H1 (cell line): ENCODE data around the gene KCNK3. TPM values are rescaled to one million over a fixed set of nuclear protein-coding genes. Genes with fewer than 3 reads are reported as not detected.

Experiments used
- CTCF ChIA-PET: fragments of 300-600 bp; sonication (Branson Sonifier 250); formaldehyde crosslinking; loops from one replicate; lab custom pipeline; 2021; ENCODE audit not compliant: partially characterized antibody; lab: Charles Lee
- POLR2A ChIA-PET: fragments of 300-600 bp; sonication (Branson Sonifier 250); formaldehyde crosslinking; loops from one replicate; lab custom pipeline; 2021; ENCODE audit warnings: inconsistent platforms; ENCODE audit not compliant: partially characterized antibody; lab: Charles Lee
- DNase-seq, 2 experiments: peaks; one replicate each; pipeline versions ENCODE4 v3.0.0 to v3.0.0-alpha.2; 2010 to 2022; ENCODE audit warnings: low spot score in 2 of 2, low read depth in 1 of 2, mixed read lengths in 1 of 2
- FAIRE-seq: peaks from 2 replicates; lab custom pipeline; 2011; peaks lifted over from hg19 to GRCh38; lab: Jason Lieb, UNC
- H2AFZ ChIP-seq: 2 replicates; pipeline ENCODE4 v1.8.1; 2012; ENCODE audit warnings: low read length, inconsistent platforms
- H2AK5ac ChIP-seq: 2 replicates; pipeline ENCODE4 v1.6.1; 2013; ENCODE audit warnings: low read depth, low read length
- H2BK120ac ChIP-seq: replicated peaks from 2 replicates; pipeline ENCODE3; 2013; ENCODE audit warnings: low read depth, low read length, inconsistent platforms
- H2BK12ac ChIP-seq: 2 replicates; pipeline ENCODE4 v1.6.1; 2013; ENCODE audit warnings: low read depth, low read length
- H2BK15ac ChIP-seq: 2 replicates; pipeline ENCODE4 v1.6.1; 2013; ENCODE audit warnings: low read length
- H2BK20ac ChIP-seq: 2 replicates; pipeline ENCODE4 v1.6.1; 2013; ENCODE audit warnings: low read length
- H2BK5ac ChIP-seq: 2 replicates; pipeline ENCODE4 v1.6.1; 2013; ENCODE audit warnings: low read depth, low read length
- H3K14ac ChIP-seq: 2 replicates; pipeline ENCODE4 v1.6.1; 2013; ENCODE audit warnings: inconsistent platforms; ENCODE audit not compliant: insufficient read length
- H3K18ac ChIP-seq: 2 replicates; pipeline ENCODE4 v1.6.1; 2013; ENCODE audit warnings: low read length; ENCODE audit errors: extremely low read depth
- H3K23ac ChIP-seq: 2 replicates; pipeline ENCODE4 v1.6.1; 2013; ENCODE audit warnings: inconsistent platforms; ENCODE audit not compliant: insufficient read length
- H3K23me2 ChIP-seq: 2 replicates; pipeline ENCODE4 v1.6.1; 2013; ENCODE audit warnings: low read depth, low read length
- H3K27ac ChIP-seq: 2 replicates; pipeline ENCODE4 v1.6.1; 2011; ENCODE audit warnings: low read depth, low read length, inconsistent platforms
- H3K27me3 ChIP-seq, 4 experiments: replicated peaks in 1 of 4; 1 replicate in 1 of 4; 2 replicates in 3 of 4; pipeline versions ENCODE4 v1.6.1 to v1.8.1; 2011 to 2013; ENCODE audit warnings: low read length in 3 of 4, mild to moderate bottlenecking in 3 of 4, inconsistent platforms in 2 of 4, mixed read lengths in 2 of 4, moderate library complexity in 1 of 4; ENCODE audit not compliant: control insufficient read depth in 3 of 4, insufficient read depth in 3 of 4; ENCODE audit errors: extremely low read depth in 1 of 4
- H3K36me3 ChIP-seq, 4 experiments: 2 replicates each; pipeline versions ENCODE4 v1.6.1 to v1.8.1; 2011 to 2013; ENCODE audit warnings: mild to moderate bottlenecking in 4 of 4, low read length in 3 of 4, moderate library complexity in 2 of 4, control low read depth in 1 of 4, inconsistent platforms in 1 of 4; ENCODE audit not compliant: insufficient read depth in 4 of 4, control insufficient read depth in 2 of 4
- H3K4ac ChIP-seq: replicated peaks from 2 replicates; pipeline ENCODE3; 2013; ENCODE audit warnings: low read length, low read depth, mixed read lengths, inconsistent platforms; ENCODE audit not compliant: insufficient read length
- H3K4me1 ChIP-seq, 4 experiments: replicated peaks in 1 of 4; 1 replicate in 1 of 4; 2 replicates in 3 of 4; pipeline versions ENCODE4 v1.6.1 to v1.8.1; 2011 to 2013; ENCODE audit warnings: low read length in 3 of 4, inconsistent platforms in 2 of 4, mixed read lengths in 1 of 4; ENCODE audit not compliant: insufficient read depth in 4 of 4, control insufficient read depth in 3 of 4
- H3K4me2 ChIP-seq, 2 experiments: 2 replicates each; pipeline versions ENCODE4 v1.6.1 to v1.8.1; 2011 to 2013; ENCODE audit warnings: low read depth in 2 of 2, low read length in 2 of 2, control low read depth in 1 of 2, inconsistent platforms in 1 of 2, mild to moderate bottlenecking in 1 of 2; ENCODE audit not compliant: insufficient read depth in 1 of 2
- H3K4me3 ChIP-seq, 4 experiments: fragments of 200-600, 300-600 bp in 1 of 4; sonication (generic), shearing (Covaris generic), sonication (Bioruptor Twin) in 1 of 4; 2 replicates each; pipeline versions ENCODE4 v1.5.1 to v1.8.1; 2011 to 2016; ENCODE audit warnings: low read length in 4 of 4, low read depth in 3 of 4, control low read depth in 2 of 4, inconsistent platforms in 2 of 4, mild to moderate bottlenecking in 2 of 4, mixed read lengths in 1 of 4, moderate library complexity in 1 of 4; ENCODE audit not compliant: insufficient read depth in 2 of 4; ENCODE audit errors: extremely low read depth in 1 of 4
- H3K56ac ChIP-seq: replicated peaks from 2 replicates; pipeline ENCODE3; 2013; ENCODE audit warnings: low read depth, mild to moderate bottlenecking, mixed read lengths, low read length, inconsistent platforms; ENCODE audit not compliant: insufficient read length
- H3K79me1 ChIP-seq: 2 replicates; pipeline ENCODE4 v1.6.1; 2013; ENCODE audit warnings: low read depth, low read length, control low read depth
- H3K79me2 ChIP-seq, 2 experiments: 2 replicates each; pipeline versions ENCODE4 v1.6.1 to v1.8.1; 2012 to 2013; ENCODE audit warnings: low read length in 2 of 2, mild to moderate bottlenecking in 2 of 2, inconsistent platforms in 1 of 2; ENCODE audit not compliant: insufficient read depth in 2 of 2, control insufficient read depth in 1 of 2
- H3K9ac ChIP-seq, 4 experiments: replicated peaks in 1 of 4; 1 replicate in 1 of 4; 2 replicates in 3 of 4; pipeline versions ENCODE4 v1.6.1 to v1.8.1; 2011 to 2013; ENCODE audit warnings: low read depth in 3 of 4, low read length in 3 of 4, control low read depth in 2 of 4, mild to moderate bottlenecking in 2 of 4, moderate library complexity in 2 of 4, inconsistent platforms in 1 of 4; ENCODE audit errors: extremely low read depth in 1 of 4
- H3K9me3 ChIP-seq, 2 experiments: 2 replicates each; pipeline versions ENCODE4 v1.6.1 to v1.8.1; 2012 to 2013; ENCODE audit warnings: mild to moderate bottlenecking in 2 of 2, moderate library complexity in 2 of 2, control low read depth in 1 of 2, inconsistent platforms in 1 of 2, low read depth in 1 of 2, low read length in 1 of 2, mixed read lengths in 1 of 2; ENCODE audit not compliant: insufficient read depth in 2 of 2
- H4K20me1 ChIP-seq, 2 experiments: replicated peaks in 1 of 2; 2 replicates each; pipeline versions ENCODE3 to v1.8.1; 2011 to 2013; ENCODE audit warnings: inconsistent platforms in 2 of 2, low read length in 2 of 2, mild to moderate bottlenecking in 1 of 2; ENCODE audit not compliant: insufficient read depth in 2 of 2, control insufficient read depth in 1 of 2
- H4K5ac ChIP-seq: 2 replicates; pipeline ENCODE4 v1.6.1; 2013; ENCODE audit warnings: low read length, low read depth, mixed read lengths, inconsistent platforms; ENCODE audit not compliant: insufficient read length
- H4K8ac ChIP-seq: 2 replicates; pipeline ENCODE4 v1.8.0; 2013; ENCODE audit warnings: mild to moderate bottlenecking, moderate library complexity, low read length, inconsistent platforms; ENCODE audit not compliant: insufficient read depth; ENCODE audit errors: extremely low read depth
- H4K91ac ChIP-seq: replicated peaks from 2 replicates; pipeline ENCODE3; 2013; ENCODE audit warnings: low read length, mixed read lengths, inconsistent platforms; ENCODE audit not compliant: insufficient read length
- BRCA1 ChIP-seq: IDR thresholded peaks from 2 replicates; pipeline ENCODE4 v1.6.1; 2012; ENCODE audit warnings: low read depth, low read length, improper control_type of control experiment
- CBX8 ChIP-seq: fragments of 300-800, 300-1000 bp; sonication (generic); IDR thresholded peaks from 2 replicates; pipeline ENCODE4 v1.7.1; 2016; ENCODE audit warnings: low read depth, low read length, borderline replicate concordance
- CHD1 ChIP-seq: IDR thresholded peaks from 2 replicates; pipeline ENCODE4 v1.6.1; 2012; ENCODE audit warnings: low read depth, low read length, improper control_type of control experiment
- CHD2 ChIP-seq: IDR thresholded peaks from 2 replicates; pipeline ENCODE4 v1.6.1; 2012; ENCODE audit warnings: low read length, improper control_type of control experiment
- EP300 ChIP-seq, 2 experiments: IDR thresholded peaks; 1 replicate in 1 of 2; 2 replicates in 1 of 2; pipeline ENCODE4 v1.6.1; 2011 to 2012; ENCODE audit warnings: low read depth in 2 of 2, low read length in 2 of 2, mild to moderate bottlenecking in 2 of 2, borderline replicate concordance in 1 of 2, inconsistent platforms in 1 of 2, moderate library complexity in 1 of 2
- HDAC6 ChIP-seq: IDR thresholded peaks from one replicate; pipeline ENCODE4 v1.7.1; 2012; ENCODE audit warnings: low read depth, mild to moderate bottlenecking, inconsistent platforms, low read length, moderate library complexity
- JUN ChIP-seq: IDR thresholded peaks from 2 replicates; pipeline ENCODE4 v1.6.1; 2011; ENCODE audit warnings: low read depth, mild to moderate bottlenecking, improper control_type of control experiment, low read length
- RFX5 ChIP-seq: IDR thresholded peaks from 2 replicates; pipeline ENCODE4 v1.6.1; 2011; ENCODE audit warnings: low read depth, low read length, improper control_type of control experiment, borderline replicate concordance
- RNF2 ChIP-seq: fragments of 200-900, 300-1000 bp; sonication (generic); IDR thresholded peaks from 2 replicates; pipeline ENCODE4 v1.7.1; 2016; ENCODE audit warnings: borderline replicate concordance, low read depth, mild to moderate bottlenecking, antibody characterized with exemption, low read length; ENCODE audit not compliant: poor library complexity, severe bottlenecking; ENCODE audit errors: missing control alignments
- SUZ12 ChIP-seq: fragments of 200-600 bp; sonication (generic); IDR thresholded peaks from 2 replicates; pipeline ENCODE4 v1.6.1; 2012; ENCODE audit warnings: mild to moderate bottlenecking, inconsistent platforms, low read length, moderate library complexity, mixed read lengths
- TAF7 ChIP-seq: optimal IDR thresholded peaks from 2 replicates; pipeline ENCODE3; 2011; ENCODE audit warnings: low read depth, mild to moderate bottlenecking, inconsistent platforms, low read length, moderate library complexity, borderline replicate concordance
- TBP ChIP-seq: IDR thresholded peaks from 2 replicates; pipeline ENCODE4 v1.6.1; 2011; ENCODE audit warnings: low read depth, low read length, improper control_type of control experiment
- TCF12 ChIP-seq: IDR thresholded peaks from 2 replicates; pipeline ENCODE4 v1.6.1; 2011; ENCODE audit warnings: low read depth, mild to moderate bottlenecking, low read length
- WGBS, 2 experiments: shearing (Covaris generic) in 1 of 2; methylation state at CpG; one replicate each; pipeline versions ENCODE4 v1.1.6 to v1.1.7; 2013 to 2015; ENCODE audit warnings: low lambda C conversion rate in 2 of 2, mixed read lengths in 2 of 2, inconsistent platforms in 1 of 2, low coverage in 1 of 2, missing lambda C conversion rate in 1 of 2; ENCODE audit not compliant: insufficient replicate concordance in 2 of 2, insufficient coverage in 1 of 2, insufficient read length in 1 of 2; ENCODE audit errors: extremely low coverage in 1 of 2, missing lambda C conversion rate in 1 of 2; 5-methylcytosine and 5-hydroxymethylcytosine counted together
- polyA plus RNA-seq, 7 experiments: library from polyadenylated mRNA; depleted of rRNA in 3 of 7; stranded (reverse) in 5 of 7; unstranded in 2 of 7; fragments of >200 nt in 5 of 7; fragments of 200-250 nt in 2 of 7; gene quantifications; 1 replicate in 5 of 7; 2 replicates in 1 of 7; 4 replicates in 1 of 7; pipeline versions ENCODE4 v1.2.1 to v1.2.3, GENCODE V29; 2011 to 2013; ENCODE audit warnings: missing spikeins in 2 of 7, mixed read lengths in 2 of 7
- total RNA-seq: library from RNA; stranded (reverse); fragmentation: NEBNext Ultra II Directional; extraction: Animal tissue kit (Norgen Biotek cat#: 25700); gene quantifications from 2 replicates; pipeline ENCODE4 v1.2.1, GENCODE V29; 2021
- TF ChIP-seq, protein P1 (sequence below): IDR thresholded peaks from 2 replicates; pipeline ENCODE4 v1.6.1; 2012; ENCODE audit warnings: inconsistent platforms

KCNK3 gene
- total and polyA plus RNA-seq, 2 of the 8 experiments (the other 6 are each of a cell fraction or from before 2014, with no cell fraction given) = 0.29 to 0.30 TPM

DNA sequence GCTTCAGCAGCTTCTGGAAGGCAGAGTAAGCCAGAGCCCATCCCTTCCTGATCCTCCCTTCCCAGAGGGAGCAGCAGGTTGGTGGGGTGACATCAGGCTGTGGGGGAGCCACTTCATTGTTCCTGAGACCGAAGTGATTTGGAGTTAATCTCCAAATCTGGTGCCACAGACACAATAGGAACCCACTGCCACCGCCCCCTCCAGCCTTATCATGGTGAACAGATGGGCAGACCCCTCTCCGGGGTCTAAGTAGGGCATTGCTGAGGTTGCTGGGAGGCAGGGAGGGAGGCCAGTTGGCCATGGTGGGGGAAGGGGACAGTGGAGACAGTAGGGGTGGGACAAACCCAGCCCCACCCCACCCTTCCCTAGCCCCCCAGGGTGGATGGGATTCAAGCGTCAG lies 46.0 kb downstream of the KCNK3 start:
- H3K23ac ChIP-seq = no peak overlapping the region
- H3K14ac ChIP-seq = no peak overlapping the region
- H2BK12ac ChIP-seq = no peak overlapping the region
- H2AK5ac ChIP-seq = no peak overlapping the region
- ChIA-PET POLR2A (no interaction called here), CTCF (interaction anchor here (1.3 to 14.9 kb wide), 4 partner anchors 8 to 128 kb away, joined by 3 to 367 read pairs (median 4); no protein-coding TSS in a partner anchor)
- no peaks in the 10 kb centered on the region for H4K20me1 ChIP-seq
- H3K4me1 ChIP-seq = no peaks in the 10 kb centered on the region
- H3K79me2 ChIP-seq = no peaks in the 10 kb centered on the region
- H3K79me1 ChIP-seq = no peaks in the 10 kb centered on the region
- no peak overlapping the region for H3K27ac ChIP-seq
- H3K27me3 ChIP-seq = no peaks in the 10 kb centered on the region
- DNase-seq (no peak), FAIRE-seq (no peak)
- H4K91ac ChIP-seq = no peak overlapping the region
- no peak overlapping the region for H3K9ac ChIP-seq
- no peak for TF ChIP-seq CBX8
- no peak for TF ChIP-seq BRCA1
- TF ChIP-seq RFX5 = no peak
- TF ChIP-seq, protein P1, sequence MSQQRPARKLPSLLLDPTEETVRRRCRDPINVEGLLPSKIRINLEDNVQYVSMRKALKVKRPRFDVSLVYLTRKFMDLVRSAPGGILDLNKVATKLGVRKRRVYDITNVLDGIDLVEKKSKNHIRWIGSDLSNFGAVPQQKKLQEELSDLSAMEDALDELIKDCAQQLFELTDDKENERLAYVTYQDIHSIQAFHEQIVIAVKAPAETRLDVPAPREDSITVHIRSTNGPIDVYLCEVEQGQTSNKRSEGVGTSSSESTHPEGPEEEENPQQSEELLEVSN = no peak
- TF ChIP-seq RNF2 = no peak
- TF ChIP-seq HDAC6 = no peak
- TF ChIP-seq TBP = no peak
- TF ChIP-seq JUN = no peak
- TF ChIP-seq TAF7 = no peak
- TF ChIP-seq EP300 (IDR thresholded peaks at IDR 0.05; ENCODE audit: borderline replicate concordance in 1 of 2, low read depth in 2 of 2, low read length in 2 of 2) = no peak
- no peak for TF ChIP-seq CHD1
- no peak for TF ChIP-seq TCF12
- TF ChIP-seq SUZ12 = no peak
- no peak for TF ChIP-seq CHD2
- H3K36me3 ChIP-seq = no peaks in the 10 kb centered on the region
- no peak overlapping the region for H2AFZ ChIP-seq
- no peak overlapping the region for H3K18ac ChIP-seq
- H2BK120ac ChIP-seq = no peak overlapping the region
- H3K4me2 ChIP-seq = no peak overlapping the region
- H3K56ac ChIP-seq = no peak overlapping the region
- no peak overlapping the region for H4K8ac ChIP-seq
- H3K4me3 ChIP-seq = no peak overlapping the region
- H3K4ac ChIP-seq = no peak overlapping the region
- H4K5ac ChIP-seq = no peak overlapping the region
- H2BK15ac ChIP-seq = no peak overlapping the region
- H2BK20ac ChIP-seq = no peak overlapping the region
- WGBS, 2 experiments = 89% methylated on average over 3 of the region's 4 CpGs; no CpG with 5 or more reads in 1 of the 2 experiments
- H3K9me3 ChIP-seq = no peaks in the 10 kb centered on the region
- H2BK5ac ChIP-seq = no peak overlapping the region
- no peaks in the 10 kb centered on the region; the same call in 1 of the 2 replicates for H3K23me2 ChIP-seq
